Measurements from ENCODE around the gene CPB2.

DNA sequence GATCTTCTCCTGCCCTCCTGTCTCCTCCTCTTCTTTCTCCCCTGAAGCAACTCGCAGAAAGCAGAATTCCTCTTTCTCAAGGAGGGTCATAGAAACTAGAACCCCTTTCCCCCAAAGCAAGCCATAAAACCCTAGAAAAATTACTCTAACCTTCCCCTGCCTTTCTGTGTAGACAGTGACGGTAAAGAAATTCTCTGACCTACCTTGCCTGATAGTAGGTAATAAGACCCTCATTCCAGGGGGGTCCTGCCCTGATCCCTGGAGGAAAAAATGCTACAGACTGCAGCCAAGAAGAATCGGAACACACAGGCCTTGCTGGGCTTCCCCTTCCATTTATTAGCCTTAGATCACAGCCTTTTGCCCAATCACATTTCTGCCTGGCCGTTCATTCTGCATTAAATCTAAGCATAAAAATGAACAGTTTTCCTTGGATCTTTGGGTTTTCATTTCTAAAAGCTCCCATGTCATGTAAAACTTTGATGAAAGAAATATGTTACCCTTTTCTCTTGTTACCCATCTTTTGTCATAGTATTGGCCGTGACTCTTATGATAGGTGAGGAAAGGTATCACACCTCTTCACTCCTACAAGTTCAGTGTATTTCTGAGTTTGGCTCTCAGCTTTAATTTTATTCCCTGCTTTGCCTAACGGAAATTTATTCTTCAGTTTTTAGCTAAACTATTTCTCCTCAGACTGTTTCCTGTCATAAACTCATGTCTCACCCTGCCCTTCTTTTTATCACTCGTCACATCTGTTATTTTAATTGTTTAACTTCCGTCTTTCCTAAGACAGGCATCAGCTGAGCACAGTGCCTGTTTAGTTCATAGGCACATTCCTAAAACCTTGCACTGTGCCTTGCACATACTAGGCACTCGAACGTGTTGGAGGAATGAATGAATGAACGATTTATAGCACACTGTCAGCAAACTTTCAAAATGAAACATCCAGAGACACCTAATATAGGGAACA, 20.4 kb upstream of the CPB2 start:
- no peak for TF ChIP-seq EZH2 (IDR thresholded peaks at IDR 0.05; ENCODE audit: low read length, missing control alignments)
- TF ChIP-seq CTCF (conservative IDR thresholded peaks at IDR 0.05 in 1 of 2, IDR thresholded peaks at IDR 0.05 in 1 of 2; ENCODE audit: low read depth in 1 of 2, low read length in 2 of 2) = no peak
